GM12873 (cell line): ENCODE measurements around the gene ARHGEF16.
A peak's percentile ranks its signal among the peaks of the same experiment; 100 is the strongest.

Experiments
- TF ChIP-seq, protein P1 (sequence below): IDR thresholded peaks from 2 replicates; pipeline ENCODE4 v1.5.1; 2012; ENCODE audit warnings: low read depth, mild to moderate bottlenecking, moderate library complexity, low read length, control low read depth; ENCODE audit not compliant: insufficient read depth; ENCODE audit errors: missing control alignments

The ARHGEF16 gene

DNA sequence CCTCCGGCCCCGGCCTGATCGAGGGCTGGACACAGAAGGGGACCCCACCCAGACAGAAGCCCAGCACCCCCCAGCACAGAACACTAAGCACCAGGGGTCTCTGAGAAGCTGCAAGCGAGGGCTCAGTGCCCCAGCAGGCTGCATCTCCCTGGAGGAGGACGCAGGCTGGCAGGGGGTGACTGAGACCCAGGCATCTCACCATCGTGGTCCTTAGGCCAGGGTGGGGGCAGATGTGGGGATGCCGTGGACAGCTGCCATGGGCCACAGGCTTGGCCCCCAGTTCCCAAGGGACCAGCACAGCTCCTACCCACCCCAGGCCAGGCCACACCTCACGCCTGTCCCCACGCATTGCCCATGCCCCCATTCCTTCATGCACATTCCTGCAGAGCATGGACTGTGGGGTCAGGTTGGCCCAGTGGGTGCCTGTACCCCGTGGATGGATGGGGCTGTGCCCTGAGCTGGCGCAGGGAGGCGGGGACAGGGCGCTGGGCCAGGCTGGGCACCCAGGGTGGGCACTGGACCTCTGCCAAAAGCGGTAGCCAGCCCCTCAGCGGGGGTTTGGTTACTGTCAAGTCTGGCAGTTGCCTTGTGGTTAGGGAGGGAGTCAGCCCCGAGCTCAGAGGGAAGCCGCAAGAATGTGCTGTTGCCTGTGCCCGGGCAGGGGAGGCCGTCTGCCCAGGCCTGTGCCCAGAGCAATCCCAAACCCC lies 61.5 kb downstream of the ARHGEF16 start:
- TF ChIP-seq, protein P1, sequence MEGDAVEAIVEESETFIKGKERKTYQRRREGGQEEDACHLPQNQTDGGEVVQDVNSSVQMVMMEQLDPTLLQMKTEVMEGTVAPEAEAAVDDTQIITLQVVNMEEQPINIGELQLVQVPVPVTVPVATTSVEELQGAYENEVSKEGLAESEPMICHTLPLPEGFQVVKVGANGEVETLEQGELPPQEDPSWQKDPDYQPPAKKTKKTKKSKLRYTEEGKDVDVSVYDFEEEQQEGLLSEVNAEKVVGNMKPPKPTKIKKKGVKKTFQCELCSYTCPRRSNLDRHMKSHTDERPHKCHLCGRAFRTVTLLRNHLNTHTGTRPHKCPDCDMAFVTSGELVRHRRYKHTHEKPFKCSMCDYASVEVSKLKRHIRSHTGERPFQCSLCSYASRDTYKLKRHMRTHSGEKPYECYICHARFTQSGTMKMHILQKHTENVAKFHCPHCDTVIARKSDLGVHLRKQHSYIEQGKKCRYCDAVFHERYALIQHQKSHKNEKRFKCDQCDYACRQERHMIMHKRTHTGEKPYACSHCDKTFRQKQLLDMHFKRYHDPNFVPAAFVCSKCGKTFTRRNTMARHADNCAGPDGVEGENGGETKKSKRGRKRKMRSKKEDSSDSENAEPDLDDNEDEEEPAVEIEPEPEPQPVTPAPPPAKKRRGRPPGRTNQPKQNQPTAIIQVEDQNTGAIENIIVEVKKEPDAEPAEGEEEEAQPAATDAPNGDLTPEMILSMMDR: no peak

DNA sequence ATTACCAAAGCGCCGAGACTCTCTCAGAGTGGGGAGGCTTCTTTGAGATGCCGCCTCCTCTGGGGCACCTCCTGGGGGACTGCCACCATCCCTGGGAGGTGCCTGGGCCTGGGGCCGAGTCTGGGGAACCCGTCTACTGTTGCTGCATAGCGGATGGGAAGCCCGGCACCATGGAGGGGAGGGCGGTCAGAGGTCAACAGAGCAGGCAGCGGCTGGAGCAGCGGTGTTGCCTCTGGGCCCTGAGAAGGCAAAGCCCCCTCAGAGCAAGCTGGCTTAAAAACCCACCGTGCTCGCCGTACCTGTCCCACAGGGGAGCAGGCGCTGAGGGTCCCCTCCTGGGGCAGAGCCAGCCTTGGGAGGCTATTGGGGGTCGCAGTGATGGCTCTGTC lies 62.0 kb downstream of the ARHGEF16 start:
- TF ChIP-seq, protein P1: no peak

DNA sequence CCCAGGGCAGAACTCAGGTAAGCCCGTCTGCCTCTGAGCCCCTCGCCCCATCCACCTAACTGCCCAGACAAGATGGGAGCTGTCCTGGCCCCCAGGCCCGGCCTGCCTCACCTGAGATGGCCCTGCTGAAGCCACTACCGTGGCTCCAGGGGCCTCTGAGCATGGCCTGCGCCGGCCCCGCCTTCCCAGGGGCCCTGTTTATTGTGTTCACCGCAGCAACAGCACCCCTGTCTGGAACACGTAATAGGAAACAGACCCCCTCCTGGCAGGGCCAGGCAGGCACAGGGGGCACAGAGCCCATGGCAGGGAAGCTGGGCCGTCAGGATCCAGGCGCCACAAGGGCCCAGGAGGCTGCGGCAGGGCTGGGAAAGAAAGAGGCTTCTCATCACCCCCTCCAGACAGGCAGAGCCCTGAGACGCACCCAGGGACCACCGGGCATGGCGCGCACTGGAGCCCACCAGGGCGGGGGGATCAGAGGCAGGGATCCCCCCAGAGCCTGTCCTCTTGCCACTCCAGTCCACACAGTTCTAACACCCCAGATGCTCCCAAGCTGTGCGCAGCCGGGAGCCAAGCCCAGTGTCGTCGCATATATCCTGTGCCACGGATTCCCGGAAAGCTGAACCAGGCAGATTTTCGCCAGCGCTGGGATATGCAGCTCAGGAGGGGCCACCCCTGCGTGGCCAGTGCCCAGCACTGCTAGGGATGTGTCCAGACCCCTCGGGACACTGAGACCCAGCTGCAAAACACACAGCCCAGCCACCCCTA lies 62.6 kb downstream of the ARHGEF16 start:
- TF ChIP-seq, protein P1: no peak

DNA sequence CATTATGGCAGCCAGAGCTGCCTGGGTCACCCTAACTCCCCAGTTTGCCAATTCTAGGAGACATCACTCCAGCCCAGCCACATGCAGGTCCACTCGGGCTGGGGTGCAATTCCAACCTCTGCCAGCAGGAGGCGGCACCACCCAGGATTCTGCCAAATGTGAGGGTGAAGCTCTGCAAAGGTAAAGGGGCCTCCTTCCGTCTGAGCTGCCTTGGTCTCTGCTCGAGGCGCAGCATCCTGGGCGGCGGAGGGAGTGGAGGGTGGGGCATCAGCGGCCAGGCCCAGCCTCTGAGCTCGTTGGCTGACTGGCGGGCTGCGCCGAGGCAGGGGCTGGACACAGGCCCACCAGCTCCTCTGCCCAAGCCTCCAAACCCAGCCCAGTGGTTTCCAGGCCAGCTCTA lies 63.8 kb downstream of the ARHGEF16 start:
- TF ChIP-seq, protein P1: peak; percentile 90

DNA sequence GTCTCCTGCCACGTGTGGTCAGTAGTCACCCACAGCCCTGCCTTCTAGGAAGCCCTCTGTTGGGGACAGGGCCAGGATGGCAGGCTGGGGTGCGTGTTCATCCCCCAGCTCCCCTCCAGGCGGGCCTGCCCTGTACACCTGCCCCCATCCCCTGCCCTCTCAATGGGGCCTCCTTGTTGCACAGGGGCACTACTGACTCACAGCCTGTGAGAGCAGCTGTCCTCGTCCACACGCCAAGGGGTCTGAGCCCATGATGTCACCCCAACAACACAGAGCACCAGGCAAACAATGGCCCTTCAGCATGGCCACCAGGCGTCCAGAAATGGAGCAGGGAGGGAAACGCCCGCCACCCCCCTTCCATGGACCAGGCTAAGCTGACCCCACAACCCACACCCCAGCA lies 64.3 kb downstream of the ARHGEF16 start:
- TF ChIP-seq, protein P1: no peak

DNA sequence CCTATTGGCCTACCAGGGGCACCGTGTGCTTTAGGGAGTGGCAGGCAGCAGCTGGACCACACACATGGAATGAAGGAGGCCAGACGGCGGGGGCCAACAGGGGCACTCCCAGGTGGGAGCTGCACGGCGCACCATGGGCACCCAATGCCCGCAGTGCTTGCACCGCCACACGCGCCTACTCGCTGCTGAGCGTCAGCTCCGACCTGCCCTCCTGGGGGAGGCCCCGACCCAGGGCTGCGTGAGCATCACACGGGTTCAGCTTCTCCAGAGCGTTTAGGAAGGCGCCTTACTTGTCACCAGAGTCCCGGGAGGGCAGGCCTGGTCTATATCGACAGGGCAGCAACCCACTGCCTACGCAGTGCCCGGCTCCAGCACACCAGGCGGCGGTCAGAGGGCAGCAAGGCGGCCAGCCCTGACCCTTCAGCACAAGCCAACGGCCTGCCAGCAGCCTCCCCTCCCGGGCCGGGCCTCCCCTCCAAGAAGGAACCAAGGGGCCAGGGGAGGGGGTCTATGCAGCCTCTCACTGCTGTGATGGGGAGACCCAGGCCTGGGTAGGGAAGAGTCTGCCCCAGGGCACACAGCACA lies 64.9 kb downstream of the ARHGEF16 start:
- TF ChIP-seq, protein P1: no peak

DNA sequence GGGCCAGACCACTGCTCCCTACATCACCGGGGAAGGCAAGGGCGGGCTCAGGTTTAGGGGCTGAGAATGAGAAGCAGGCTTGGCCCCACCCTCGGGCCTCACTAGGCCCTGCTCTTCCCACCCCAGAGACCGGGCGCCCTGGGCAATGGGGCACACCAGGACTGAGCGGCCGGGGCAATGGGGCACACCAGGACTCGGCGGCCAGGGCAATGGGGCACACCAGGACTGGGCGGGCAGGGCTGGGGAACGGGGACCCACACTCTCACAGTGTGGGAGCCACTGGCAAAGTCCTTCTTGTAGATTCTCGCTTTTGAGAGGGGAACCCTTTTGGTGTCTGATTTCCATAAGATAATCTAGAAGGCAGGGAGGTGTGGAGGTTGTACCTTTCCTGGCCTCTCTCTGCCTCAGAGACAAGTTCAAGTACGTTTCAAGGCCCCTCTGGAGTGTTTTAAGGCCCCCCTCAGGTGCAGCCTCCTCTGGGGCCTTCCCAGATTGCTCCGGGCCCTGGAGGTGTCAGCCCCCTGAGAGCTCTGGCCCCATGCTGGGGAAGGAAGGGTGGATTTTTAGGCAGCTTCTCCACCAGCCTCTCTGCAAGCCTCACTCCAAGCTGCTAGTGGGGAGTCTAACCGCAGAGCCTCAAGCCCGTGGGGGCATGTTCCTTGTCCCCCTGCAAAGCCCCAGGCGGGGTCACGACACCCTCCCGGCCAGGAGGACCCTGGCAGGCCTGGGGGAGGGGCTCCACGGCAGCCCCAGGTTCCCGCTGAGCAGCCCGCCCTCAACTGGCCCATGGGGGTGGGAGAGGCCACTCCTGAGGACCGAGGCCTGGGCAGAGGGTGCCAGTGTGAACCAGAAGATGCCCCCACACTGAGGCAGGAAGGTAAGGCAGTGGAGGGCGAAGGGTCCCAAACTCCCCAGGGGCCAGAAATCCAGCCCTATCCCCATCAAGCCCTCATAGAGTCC lies 66.2 kb downstream of the ARHGEF16 start:
- TF ChIP-seq, protein P1: no peak
